ENCODE results near the gene RNASEH2A.
"Not testable (repeated sequence)": the region's sequence is repeated elsewhere in the genome, so short reads cannot be mapped to it uniquely, and the experiment has no call there.

The RNASEH2A gene

DNA sequence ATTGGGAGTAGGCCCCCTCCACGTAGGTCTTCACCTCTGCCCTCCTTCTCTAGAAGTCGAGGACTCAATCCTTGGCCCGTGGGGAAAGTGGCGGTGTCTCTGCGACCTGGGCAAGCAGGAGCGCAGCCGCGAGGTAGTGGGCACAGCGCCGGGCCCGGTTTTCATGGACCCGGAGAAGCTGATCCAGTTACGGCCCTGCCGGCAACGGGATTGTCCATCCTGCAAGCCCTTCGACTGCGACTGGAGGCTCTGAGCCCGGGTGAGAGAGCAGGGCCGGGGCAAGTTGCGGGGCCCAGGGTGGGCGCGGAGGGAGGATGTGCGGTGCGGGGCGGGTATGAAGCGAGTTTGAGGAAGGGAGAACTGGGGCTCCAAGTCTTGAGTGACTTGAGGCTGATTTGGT lies 2.3 kb upstream of the RNASEH2A start:
- no peaks in the 10 kb centered on the region for H3K9me3 ChIP-seq
- H3K27ac ChIP-seq, result no peak overlapping the region
- H3K36me3 ChIP-seq, result no peaks in the 10 kb centered on the region
- H3K4me3 ChIP-seq (ENCODE audit: low read depth in 1 of 2, low read length in 1 of 2), result no peak overlapping the region
- H3K4me1 ChIP-seq (ENCODE audit: control insufficient read depth in 1 of 2, insufficient read depth in 1 of 2, low read depth in 1 of 2, low read length in 1 of 2), result peaks cover 29 to 31% of the 10 kb centered on the region in 2 experiments
- peaks cover 49% of the 10 kb centered on the region for H3K27me3 ChIP-seq
- TF ChIP-seq, protein P1, sequence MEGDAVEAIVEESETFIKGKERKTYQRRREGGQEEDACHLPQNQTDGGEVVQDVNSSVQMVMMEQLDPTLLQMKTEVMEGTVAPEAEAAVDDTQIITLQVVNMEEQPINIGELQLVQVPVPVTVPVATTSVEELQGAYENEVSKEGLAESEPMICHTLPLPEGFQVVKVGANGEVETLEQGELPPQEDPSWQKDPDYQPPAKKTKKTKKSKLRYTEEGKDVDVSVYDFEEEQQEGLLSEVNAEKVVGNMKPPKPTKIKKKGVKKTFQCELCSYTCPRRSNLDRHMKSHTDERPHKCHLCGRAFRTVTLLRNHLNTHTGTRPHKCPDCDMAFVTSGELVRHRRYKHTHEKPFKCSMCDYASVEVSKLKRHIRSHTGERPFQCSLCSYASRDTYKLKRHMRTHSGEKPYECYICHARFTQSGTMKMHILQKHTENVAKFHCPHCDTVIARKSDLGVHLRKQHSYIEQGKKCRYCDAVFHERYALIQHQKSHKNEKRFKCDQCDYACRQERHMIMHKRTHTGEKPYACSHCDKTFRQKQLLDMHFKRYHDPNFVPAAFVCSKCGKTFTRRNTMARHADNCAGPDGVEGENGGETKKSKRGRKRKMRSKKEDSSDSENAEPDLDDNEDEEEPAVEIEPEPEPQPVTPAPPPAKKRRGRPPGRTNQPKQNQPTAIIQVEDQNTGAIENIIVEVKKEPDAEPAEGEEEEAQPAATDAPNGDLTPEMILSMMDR (IDR thresholded peaks at IDR 0.05), result no peak

DNA sequence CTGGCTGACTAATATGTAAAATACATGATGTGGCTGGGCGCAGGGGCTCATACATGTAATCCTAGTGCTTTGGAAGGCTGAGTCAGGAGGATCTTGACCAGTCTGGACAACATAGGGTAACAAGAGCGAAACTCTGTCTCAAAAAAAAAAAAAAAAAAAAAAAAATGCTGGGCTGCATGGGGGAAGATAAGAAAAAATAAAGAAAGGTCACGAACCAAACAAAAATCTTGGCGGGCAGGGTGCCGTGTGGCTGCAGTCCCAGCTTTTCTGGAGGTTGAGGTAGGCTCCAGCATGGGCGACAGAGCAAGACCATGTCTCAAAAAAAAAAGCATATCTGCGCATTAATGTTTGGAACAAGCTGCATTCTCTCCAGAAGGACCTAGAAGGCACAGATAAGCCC lies 8.7 kb downstream of the RNASEH2A start:
- no peaks in the 10 kb centered on the region for H3K4me1 ChIP-seq (ENCODE audit: control insufficient read depth in 1 of 2, insufficient read depth in 1 of 2, low read depth in 1 of 2, low read length in 1 of 2)
- H3K36me3 ChIP-seq, result peaks cover 18% of the 10 kb centered on the region
- no peak overlapping the region for H3K27ac ChIP-seq
- no peaks in the 10 kb centered on the region for H3K9me3 ChIP-seq
- no peaks in the 10 kb centered on the region for H3K27me3 ChIP-seq
- TF ChIP-seq, protein P1 (IDR thresholded peaks at IDR 0.05), result no peak
- H3K4me3 ChIP-seq (ENCODE audit: low read depth in 1 of 2, low read length in 1 of 2), result no peak overlapping the region

- H3K27me3 ChIP-seq; H3K4me1 ChIP-seq (ENCODE audit: control insufficient read depth in 1 of 2, insufficient read depth in 1 of 2, low read depth in 1 of 2, low read length in 1 of 2); H3K9me3 ChIP-seq; H3K27ac ChIP-seq; H3K4me3 ChIP-seq (ENCODE audit: low read depth in 1 of 2, low read length in 1 of 2); H3K36me3 ChIP-seq: not testable (repeated sequence)
Observed at GRCh38 chr19:12817188-12817587, 10.8 kb downstream of the RNASEH2A start.

- H3K9me3 ChIP-seq; H3K27me3 ChIP-seq; H3K4me1 ChIP-seq (ENCODE audit: control insufficient read depth in 1 of 2, insufficient read depth in 1 of 2, low read depth in 1 of 2, low read length in 1 of 2); H3K36me3 ChIP-seq; H3K27ac ChIP-seq; H3K4me3 ChIP-seq (ENCODE audit: low read depth in 1 of 2, low read length in 1 of 2): not testable (repeated sequence)
Observed at GRCh38 chr19:12817810-12818209, 11.4 kb downstream of the RNASEH2A start.

DNA sequence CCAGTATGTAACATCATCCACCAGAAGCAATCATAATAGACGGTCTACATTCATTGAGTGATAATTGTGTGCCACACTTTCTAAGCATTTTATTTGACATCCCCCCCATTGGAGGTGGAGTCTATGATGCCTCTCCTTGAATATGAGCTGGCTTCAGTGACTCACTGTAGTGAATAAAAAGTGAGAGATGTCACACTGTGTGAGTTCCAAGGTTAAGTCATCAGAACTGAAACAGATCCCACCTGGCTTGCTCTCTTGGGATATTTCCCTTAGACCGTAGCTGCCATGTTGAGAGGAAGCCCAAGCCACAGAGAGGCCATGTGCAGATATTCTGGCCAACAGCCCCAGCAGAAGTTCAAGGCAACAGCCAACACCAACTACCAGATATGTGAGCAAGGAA lies 15.4 kb downstream of the RNASEH2A start:
- H3K27ac ChIP-seq, result no peak overlapping the region
- peaks cover 3 to 5% of the 10 kb centered on the region in 2 experiments for H3K4me1 ChIP-seq (ENCODE audit: control insufficient read depth in 1 of 2, insufficient read depth in 1 of 2, low read depth in 1 of 2, low read length in 1 of 2)
- H3K36me3 ChIP-seq, result no peaks in the 10 kb centered on the region
- H3K9me3 ChIP-seq, result no peaks in the 10 kb centered on the region
- TF ChIP-seq, protein P1 (IDR thresholded peaks at IDR 0.05), result no peak
- no peak overlapping the region for H3K4me3 ChIP-seq (ENCODE audit: low read depth in 1 of 2, low read length in 1 of 2)
- peaks cover 29% of the 10 kb centered on the region for H3K27me3 ChIP-seq

GRCh38 chr19:12825254-12826131 lies 19.1 kb downstream of the RNASEH2A start:
- H3K27me3 ChIP-seq, result peaks cover 66% of the 10 kb centered on the region
- H3K36me3 ChIP-seq, result no peaks in the 10 kb centered on the region
- H3K4me3 ChIP-seq (ENCODE audit: low read depth in 1 of 2, low read length in 1 of 2), result no peak overlapping the region
- no peak overlapping the region for H3K27ac ChIP-seq
- H3K9me3 ChIP-seq, result no peaks in the 10 kb centered on the region
- H3K4me1 ChIP-seq (ENCODE audit: control insufficient read depth in 1 of 2, insufficient read depth in 1 of 2, low read depth in 1 of 2, low read length in 1 of 2), result peaks cover 3 to 5% of the 10 kb centered on the region in 2 experiments
- TF ChIP-seq, protein P1 (IDR thresholded peaks at IDR 0.05), result no peak

All from neutrophil (primary cell).